ENCODE measurements around the gene TBX2.

Gene TBX2

GRCh38 chr17:61458421-61459141 is 58.9 kb downstream of the TBX2 start:
- H3K4me3 ChIP-seq (ENCODE audit: low read depth, low read length): no peak overlapping the region
- TF ChIP-seq, protein P1, sequence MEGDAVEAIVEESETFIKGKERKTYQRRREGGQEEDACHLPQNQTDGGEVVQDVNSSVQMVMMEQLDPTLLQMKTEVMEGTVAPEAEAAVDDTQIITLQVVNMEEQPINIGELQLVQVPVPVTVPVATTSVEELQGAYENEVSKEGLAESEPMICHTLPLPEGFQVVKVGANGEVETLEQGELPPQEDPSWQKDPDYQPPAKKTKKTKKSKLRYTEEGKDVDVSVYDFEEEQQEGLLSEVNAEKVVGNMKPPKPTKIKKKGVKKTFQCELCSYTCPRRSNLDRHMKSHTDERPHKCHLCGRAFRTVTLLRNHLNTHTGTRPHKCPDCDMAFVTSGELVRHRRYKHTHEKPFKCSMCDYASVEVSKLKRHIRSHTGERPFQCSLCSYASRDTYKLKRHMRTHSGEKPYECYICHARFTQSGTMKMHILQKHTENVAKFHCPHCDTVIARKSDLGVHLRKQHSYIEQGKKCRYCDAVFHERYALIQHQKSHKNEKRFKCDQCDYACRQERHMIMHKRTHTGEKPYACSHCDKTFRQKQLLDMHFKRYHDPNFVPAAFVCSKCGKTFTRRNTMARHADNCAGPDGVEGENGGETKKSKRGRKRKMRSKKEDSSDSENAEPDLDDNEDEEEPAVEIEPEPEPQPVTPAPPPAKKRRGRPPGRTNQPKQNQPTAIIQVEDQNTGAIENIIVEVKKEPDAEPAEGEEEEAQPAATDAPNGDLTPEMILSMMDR (conservative IDR thresholded peaks at IDR 0.05; ENCODE audit: low read depth, low read length): no peak
- no peak for DNase-seq (ENCODE audit: low read depth)

All from choroid plexus epithelial cell (primary cell).